ENCODE results near the gene GOLGA6L10.
"Not testable (repeated sequence)": the region's sequence is repeated elsewhere in the genome, so short reads cannot be mapped to it uniquely, and the experiment has no call there.

- TF ChIP-seq, protein P1, sequence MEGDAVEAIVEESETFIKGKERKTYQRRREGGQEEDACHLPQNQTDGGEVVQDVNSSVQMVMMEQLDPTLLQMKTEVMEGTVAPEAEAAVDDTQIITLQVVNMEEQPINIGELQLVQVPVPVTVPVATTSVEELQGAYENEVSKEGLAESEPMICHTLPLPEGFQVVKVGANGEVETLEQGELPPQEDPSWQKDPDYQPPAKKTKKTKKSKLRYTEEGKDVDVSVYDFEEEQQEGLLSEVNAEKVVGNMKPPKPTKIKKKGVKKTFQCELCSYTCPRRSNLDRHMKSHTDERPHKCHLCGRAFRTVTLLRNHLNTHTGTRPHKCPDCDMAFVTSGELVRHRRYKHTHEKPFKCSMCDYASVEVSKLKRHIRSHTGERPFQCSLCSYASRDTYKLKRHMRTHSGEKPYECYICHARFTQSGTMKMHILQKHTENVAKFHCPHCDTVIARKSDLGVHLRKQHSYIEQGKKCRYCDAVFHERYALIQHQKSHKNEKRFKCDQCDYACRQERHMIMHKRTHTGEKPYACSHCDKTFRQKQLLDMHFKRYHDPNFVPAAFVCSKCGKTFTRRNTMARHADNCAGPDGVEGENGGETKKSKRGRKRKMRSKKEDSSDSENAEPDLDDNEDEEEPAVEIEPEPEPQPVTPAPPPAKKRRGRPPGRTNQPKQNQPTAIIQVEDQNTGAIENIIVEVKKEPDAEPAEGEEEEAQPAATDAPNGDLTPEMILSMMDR (IDR thresholded peaks at IDR 0.05; ENCODE audit: low read depth, low read length, missing input control), result not testable (repeated sequence)
- not testable (repeated sequence) for TF ChIP-seq RAD21 (IDR thresholded peaks at IDR 0.05); SP1 (IDR thresholded peaks at IDR 0.05); MAX (IDR thresholded peaks at IDR 0.05); JUND (IDR thresholded peaks at IDR 0.05); TAF1 (conservative IDR thresholded peaks at IDR 0.05); EGR1 (IDR thresholded peaks at IDR 0.05; ENCODE audit: low read depth in 2 of 2)
These were observed 24.4 kb upstream of the GOLGA6L10 start for GRCh38 chr15:82373661-82374060.
